Mucosa of stomach (tissue), 1 donor: Measurements from ENCODE around the gene STAG3.
"Not testable (repeated sequence)": the region's sequence is repeated elsewhere in the genome, so short reads cannot be mapped to it uniquely, and the experiment has no call there.

ENCODE experiments used
- H3K27me3 ChIP-seq: one replicate; pipeline ENCODE4 v1.7.0; 2013; ENCODE audit warnings: mild to moderate bottlenecking, low read length; ENCODE audit not compliant: control insufficient read depth, insufficient read depth
- H3K36me3 ChIP-seq: one replicate; pipeline ENCODE4 v1.7.0; 2013; ENCODE audit warnings: low read length; ENCODE audit not compliant: control insufficient read depth, insufficient read depth
- H3K4me1 ChIP-seq: one replicate; pipeline ENCODE4 v1.7.0; 2013; ENCODE audit warnings: mild to moderate bottlenecking, low read length; ENCODE audit not compliant: control insufficient read depth, insufficient read depth
- H3K4me3 ChIP-seq: one replicate; pipeline ENCODE4 v1.7.0; 2013; ENCODE audit warnings: low read length
- H3K9ac ChIP-seq: one replicate; pipeline ENCODE4 v1.7.0; 2013; ENCODE audit warnings: mild to moderate bottlenecking, low read length, moderate library complexity
- H3K9me3 ChIP-seq: one replicate; pipeline ENCODE4 v1.7.0; 2013; ENCODE audit warnings: mild to moderate bottlenecking, low read length, moderate library complexity; ENCODE audit not compliant: control insufficient read depth
- donor health status: Pancreatic carcinoma.

STAG3 gene

GRCh38 chr7:100259984-100260383 lies 82.3 kb downstream of the STAG3 start:
- H3K27me3 ChIP-seq, H3K36me3 ChIP-seq, H3K4me3 ChIP-seq, H3K9ac ChIP-seq, H3K9me3 ChIP-seq, H3K4me1 ChIP-seq: not testable (repeated sequence)

DNA sequence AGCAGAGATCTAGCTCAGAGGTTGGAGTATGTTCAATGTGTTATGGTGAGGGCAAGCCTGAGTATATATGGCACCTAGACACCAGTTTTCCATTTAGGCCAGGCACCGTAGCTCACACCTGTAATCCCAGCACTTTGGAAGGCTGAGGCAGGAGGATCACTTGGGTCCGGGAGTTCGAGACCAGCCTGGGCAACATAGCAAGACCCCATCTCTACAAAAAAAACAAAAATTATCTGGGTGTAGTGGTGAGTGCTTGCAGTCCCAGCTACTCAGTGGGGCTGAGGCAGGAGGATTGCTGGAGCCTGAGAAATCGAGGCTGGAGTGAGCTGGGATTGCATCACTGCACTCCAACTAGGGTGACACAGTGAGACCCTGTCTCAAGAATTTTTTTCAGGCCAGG lies 85.2 kb downstream of the STAG3 start:
- not testable (repeated sequence) for H3K9me3 ChIP-seq, H3K27me3 ChIP-seq, H3K4me1 ChIP-seq, H3K36me3 ChIP-seq, H3K4me3 ChIP-seq, H3K9ac ChIP-seq
